HEK293 (cell line): ENCODE results near the gene MYH11.

Source experiments
- CTCF ChIA-PET: fragments of 350-600 bp; formaldehyde crosslinking; extraction: SDS; loops from one replicate; lab custom pipeline; 2021; ENCODE audit warnings: antibody characterized with exemption; lab: Yijun Ruan, JAX
- POLR2A ChIA-PET: fragments of 300-600 bp; formaldehyde crosslinking; extraction: SDS; loops from one replicate; lab custom pipeline; 2020; ENCODE audit warnings: antibody characterized with exemption, inconsistent platforms; lab: Yijun Ruan, JAX
- H3K27ac ChIP-seq: fragments of 200-500 bp; sonication (Bioruptor generic); 2 replicates; pipeline ENCODE4 v1.5.1; 2014; ENCODE audit warnings: low read depth, low read length, control low read depth, inconsistent platforms; ENCODE audit errors: extremely low read depth
- H3K36me3 ChIP-seq, 2 experiments: fragments of 200-500 bp in 1 of 2; sonication (Bioruptor generic) in 1 of 2; 1 replicate in 1 of 2; 2 replicates in 1 of 2; pipeline ENCODE4 v1.5.1; 2014 to 2017; ENCODE audit warnings: inconsistent platforms in 2 of 2, low read length in 2 of 2; ENCODE audit not compliant: control insufficient read depth in 2 of 2, insufficient read depth in 1 of 2
- H3K4me1 ChIP-seq: fragments of 200-500 bp; sonication (Bioruptor generic); 2 replicates; pipeline ENCODE4 v1.5.1; 2014; ENCODE audit warnings: mild to moderate bottlenecking, low read length, inconsistent platforms; ENCODE audit not compliant: control insufficient read depth, insufficient read depth
- H3K4me3 ChIP-seq: 2 replicates; pipeline ENCODE4 v1.5.1; 2011; ENCODE audit warnings: low read depth, mild to moderate bottlenecking, control low read depth, low read length, moderate library complexity
- H3K9me3 ChIP-seq: fragments of 200-500 bp; sonication (Bioruptor generic); 2 replicates; pipeline ENCODE4 v1.5.1; 2014; ENCODE audit warnings: low read depth, low read length, inconsistent platforms; ENCODE audit not compliant: control insufficient read depth, insufficient read depth
- AEBP2 ChIP-seq: fragments of 450-650 bp; formaldehyde crosslinking; IDR thresholded peaks from 2 replicates; pipeline ENCODE4 v1.5.1; 2016; ENCODE audit warnings: missing biosample characterization, missing genetic modification characterization, borderline replicate concordance
- BCL11A ChIP-seq: fragments of 450-650 bp; formaldehyde crosslinking; IDR thresholded peaks from 2 replicates; pipeline ENCODE4 v1.5.1; 2016; ENCODE audit warnings: low read depth, missing biosample characterization, missing genetic modification characterization
- FEZF1 ChIP-seq: fragments of 450-650 bp; formaldehyde crosslinking; IDR thresholded peaks from 2 replicates; pipeline ENCODE4 v1.5.1; 2016; ENCODE audit warnings: missing biosample characterization, missing genetic modification characterization
- MZF1 ChIP-seq: fragments of 450-650 bp; formaldehyde crosslinking; IDR thresholded peaks from 2 replicates; pipeline ENCODE4 v1.5.1; 2017; ENCODE audit warnings: missing biosample characterization, missing genetic modification characterization, borderline replicate concordance
- OSR2 ChIP-seq: fragments of 450-650 bp; formaldehyde crosslinking; IDR thresholded peaks from 2 replicates; pipeline ENCODE4 v1.5.1; 2016; ENCODE audit warnings: missing biosample characterization, missing genetic modification characterization
- REST ChIP-seq: fragments of 450-650 bp; formaldehyde crosslinking; IDR thresholded peaks from 2 replicates; pipeline ENCODE4 v1.5.1; 2016; ENCODE audit warnings: missing biosample characterization, missing genetic modification characterization
- ZBTB17 ChIP-seq: fragments of 450-650 bp; formaldehyde crosslinking; IDR thresholded peaks from 2 replicates; pipeline ENCODE4 v1.5.1; 2016; ENCODE audit warnings: missing biosample characterization, missing genetic modification characterization
- ZBTB49 ChIP-seq: fragments of 450-650 bp; formaldehyde crosslinking; IDR thresholded peaks from 2 replicates; pipeline ENCODE4 v1.5.1; 2016; ENCODE audit warnings: missing biosample characterization, missing genetic modification characterization, low read depth
- ZBTB8A ChIP-seq: fragments of 450-650 bp; formaldehyde crosslinking; IDR thresholded peaks from 2 replicates; pipeline ENCODE4 v1.5.1; 2016; ENCODE audit warnings: missing biosample characterization, missing genetic modification characterization
- ZEB2 ChIP-seq: fragments of 450-650 bp; formaldehyde crosslinking; IDR thresholded peaks from 2 replicates; pipeline ENCODE4 v1.5.1; 2016; ENCODE audit warnings: missing biosample characterization, missing genetic modification characterization
- ZNF155 ChIP-seq: fragments of 450-650 bp; formaldehyde crosslinking; IDR thresholded peaks from 2 replicates; pipeline ENCODE4 v1.5.1; 2016; ENCODE audit warnings: missing biosample characterization, missing genetic modification characterization
- ZNF169 ChIP-seq: fragments of 450-650 bp; formaldehyde crosslinking; IDR thresholded peaks from 2 replicates; pipeline ENCODE4 v1.5.1; 2016; ENCODE audit warnings: missing biosample characterization, missing genetic modification characterization
- ZNF394 ChIP-seq: fragments of 450-650 bp; formaldehyde crosslinking; IDR thresholded peaks from 2 replicates; pipeline ENCODE4 v1.5.1; 2016; ENCODE audit warnings: missing biosample characterization, missing genetic modification characterization, mild to moderate bottlenecking, moderate library complexity, borderline replicate concordance
- ZNF521 ChIP-seq: fragments of 450-650 bp; formaldehyde crosslinking; IDR thresholded peaks from 2 replicates; pipeline ENCODE4 v1.5.1; 2017; ENCODE audit warnings: missing biosample characterization, mild to moderate bottlenecking, missing genetic modification characterization
- ZNF639 ChIP-seq: fragments of 450-650 bp; formaldehyde crosslinking; IDR thresholded peaks from 2 replicates; pipeline ENCODE4 v1.5.1; 2016; ENCODE audit warnings: missing biosample characterization, missing genetic modification characterization
- ZNF645 ChIP-seq: fragments of 450-650 bp; formaldehyde crosslinking; IDR thresholded peaks from 2 replicates; pipeline ENCODE4; 2016; ENCODE audit warnings: missing biosample characterization, missing genetic modification characterization
- ZNF660 ChIP-seq: fragments of 450-650 bp; IDR thresholded peaks from 2 replicates; pipeline ENCODE4 v1.5.1; 2018; ENCODE audit warnings: missing biosample characterization, mild to moderate bottlenecking, missing genetic modification characterization
- ZSCAN30 ChIP-seq: fragments of 450-650 bp; IDR thresholded peaks from 2 replicates; pipeline ENCODE4 v1.5.1; 2018; ENCODE audit warnings: missing biosample characterization, mild to moderate bottlenecking, missing genetic modification characterization, moderate library complexity

The MYH11 gene

GRCh38 chr16:15686287-15686686, 170.5 kb downstream of the MYH11 start (continued):
- no peak for TF ChIP-seq ZNF639 (tag by site-specific recombination)
- TF ChIP-seq ZBTB17 (tag by site-specific recombination) = no peak
- no peak for TF ChIP-seq ZBTB49 (tag by site-specific recombination)
- no peak for TF ChIP-seq AEBP2 (tag by site-specific recombination)
- TF ChIP-seq ZBTB8A (tag by site-specific recombination) = no peak
- no peak for TF ChIP-seq ZNF155 (tag by site-specific recombination)
- no peak for TF ChIP-seq REST (tag by site-specific recombination)

- CTCF ChIA-PET = interaction anchor here (0.6 to 3.2 kb wide), 11 partner anchors 9 to 137 kb away, joined by 3 to 10 read pairs (median 4); no protein-coding TSS in a partner anchor
- Histone ChIP-seq H3K9me3 (no peaks in the 10 kb centered on the region), H3K27ac (no peak overlapping the region), H3K36me3 (peaks cover 45 to 68% of the 10 kb centered on the region in 2 experiments), H3K4me3 (no peak overlapping the region), H3K4me1 (no peaks in the 10 kb centered on the region)
- POLR2A ChIA-PET = interaction anchor here (1.0 kb wide), 1 partner anchor 40 kb away, joined by 3 read pairs; no protein-coding TSS in a partner anchor
- TF ChIP-seq ZNF660 (tag by site-specific recombination) = 0 out of 2 replicates have a peak, but pooled peaks have one; percentile 44
- no peak for TF ChIP-seq ZNF645
- no peak for TF ChIP-seq BCL11A (tag by site-specific recombination)
- TF ChIP-seq MZF1 = peak; percentile 48; the same call in 1 of the 2 replicates
- 0 out of 2 replicates have a peak, but pooled peaks have one; percentile 30 for TF ChIP-seq ZEB2 (tag by site-specific recombination)
- TF ChIP-seq FEZF1 (tag by site-specific recombination) = no peak
- peak; percentile 14; the same call in 1 of the 2 replicates for TF ChIP-seq ZNF394 (tag by site-specific recombination)
- no peak for TF ChIP-seq ZNF521 (tag by site-specific recombination)
- no peak for TF ChIP-seq ZSCAN30 (tag by site-specific recombination)
- TF ChIP-seq ZNF169 (tag by site-specific recombination) = no peak
- peak; percentile 85 for TF ChIP-seq OSR2 (tag by site-specific recombination)
Observed at GRCh38 chr16:15682105-15682570, 174.7 kb downstream of the MYH11 start.
